ENCODE measurements around the gene PGK1.

DNA sequence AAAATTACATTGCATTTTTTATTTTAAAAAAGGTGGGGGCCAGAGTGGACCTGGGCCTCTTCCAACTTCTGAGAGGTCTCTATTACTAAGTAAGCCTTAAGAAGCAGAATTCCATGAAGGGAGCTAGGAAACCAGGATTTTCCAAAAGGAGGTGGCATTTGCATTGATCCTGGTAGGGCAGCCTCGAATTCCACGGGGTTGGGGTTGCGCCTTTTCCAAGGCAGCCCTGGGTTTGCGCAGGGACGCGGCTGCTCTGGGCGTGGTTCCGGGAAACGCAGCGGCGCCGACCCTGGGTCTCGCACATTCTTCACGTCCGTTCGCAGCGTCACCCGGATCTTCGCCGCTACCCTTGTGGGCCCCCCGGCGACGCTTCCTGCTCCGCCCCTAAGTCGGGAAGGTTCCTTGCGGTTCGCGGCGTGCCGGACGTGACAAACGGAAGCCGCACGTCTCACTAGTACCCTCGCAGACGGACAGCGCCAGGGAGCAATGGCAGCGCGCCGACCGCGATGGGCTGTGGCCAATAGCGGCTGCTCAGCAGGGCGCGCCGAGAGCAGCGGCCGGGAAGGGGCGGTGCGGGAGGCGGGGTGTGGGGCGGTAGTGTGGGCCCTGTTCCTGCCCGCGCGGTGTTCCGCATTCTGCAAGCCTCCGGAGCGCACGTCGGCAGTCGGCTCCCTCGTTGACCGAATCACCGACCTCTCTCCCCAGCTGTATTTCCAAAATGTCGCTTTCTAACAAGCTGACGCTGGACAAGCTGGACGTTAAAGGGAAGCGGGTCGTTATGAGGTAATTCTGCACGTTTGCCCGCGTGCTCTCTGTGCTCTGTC, at the start of gene PGK1:
- TF ChIP-seq, protein P1, sequence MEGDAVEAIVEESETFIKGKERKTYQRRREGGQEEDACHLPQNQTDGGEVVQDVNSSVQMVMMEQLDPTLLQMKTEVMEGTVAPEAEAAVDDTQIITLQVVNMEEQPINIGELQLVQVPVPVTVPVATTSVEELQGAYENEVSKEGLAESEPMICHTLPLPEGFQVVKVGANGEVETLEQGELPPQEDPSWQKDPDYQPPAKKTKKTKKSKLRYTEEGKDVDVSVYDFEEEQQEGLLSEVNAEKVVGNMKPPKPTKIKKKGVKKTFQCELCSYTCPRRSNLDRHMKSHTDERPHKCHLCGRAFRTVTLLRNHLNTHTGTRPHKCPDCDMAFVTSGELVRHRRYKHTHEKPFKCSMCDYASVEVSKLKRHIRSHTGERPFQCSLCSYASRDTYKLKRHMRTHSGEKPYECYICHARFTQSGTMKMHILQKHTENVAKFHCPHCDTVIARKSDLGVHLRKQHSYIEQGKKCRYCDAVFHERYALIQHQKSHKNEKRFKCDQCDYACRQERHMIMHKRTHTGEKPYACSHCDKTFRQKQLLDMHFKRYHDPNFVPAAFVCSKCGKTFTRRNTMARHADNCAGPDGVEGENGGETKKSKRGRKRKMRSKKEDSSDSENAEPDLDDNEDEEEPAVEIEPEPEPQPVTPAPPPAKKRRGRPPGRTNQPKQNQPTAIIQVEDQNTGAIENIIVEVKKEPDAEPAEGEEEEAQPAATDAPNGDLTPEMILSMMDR (IDR thresholded peaks at IDR 0.05; ENCODE audit: low read depth, low read length) = no peak
- no peak for TF ChIP-seq EZH2phosphoT487 (IDR thresholded peaks at IDR 0.05; ENCODE audit: low read depth)

Data from OCI-LY3 (cell line).